ENCODE measurements around the gene CYFIP1. TPM values are rescaled to one million over a fixed set of nuclear protein-coding genes. Genes with fewer than 3 reads are reported as not detected.

CYFIP1 gene
- total and polyA plus RNA-seq, 2 of the 13 experiments (the other 11 are each of a cell fraction or from before 2014, with no cell fraction given): 38.1 to 58.3 TPM

DNA sequence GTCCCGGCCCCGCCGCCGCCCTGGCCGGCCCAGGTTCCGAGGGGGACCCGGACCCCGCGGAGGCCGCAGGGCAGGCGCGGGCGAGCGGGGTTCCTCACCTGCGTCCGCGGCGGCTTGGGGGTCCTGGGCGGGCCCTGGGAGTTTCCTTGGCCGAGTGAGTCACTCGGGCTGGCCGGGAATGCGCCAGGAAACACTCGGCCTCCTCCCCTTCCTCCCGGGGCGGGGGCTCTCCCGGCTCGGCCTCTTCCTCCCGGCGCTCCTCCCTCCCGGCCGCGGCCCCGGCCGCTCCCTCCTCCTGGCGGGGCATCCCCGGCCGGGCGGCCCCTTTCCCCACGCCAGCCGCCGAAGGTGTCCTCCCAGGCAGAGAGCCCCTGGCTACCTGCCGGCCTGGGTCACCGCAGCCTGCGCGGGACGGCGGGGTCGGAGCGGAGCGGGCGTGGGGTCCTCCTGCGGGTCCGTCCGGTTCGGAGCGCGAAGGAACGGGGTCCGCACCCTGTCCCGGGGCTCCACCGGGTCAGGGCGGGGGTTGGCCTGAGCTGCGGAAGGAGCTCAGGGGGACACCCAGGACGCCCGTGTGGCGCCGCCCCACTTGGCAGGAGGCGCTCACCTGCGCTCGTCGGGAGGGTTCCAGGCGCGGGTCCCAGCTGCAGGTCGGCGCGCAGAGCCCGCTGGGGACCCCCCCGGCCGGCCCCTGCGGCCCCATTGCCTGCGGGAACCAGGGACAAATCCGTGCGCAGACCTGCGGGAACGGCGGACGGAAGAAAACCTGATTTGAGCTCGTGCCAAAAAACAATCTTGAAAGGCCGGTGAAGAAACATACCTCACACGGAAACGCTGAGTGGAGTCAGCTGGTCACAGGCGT, at the start of gene CYFIP1 (continued):
- TF ChIP-seq, protein P1, sequence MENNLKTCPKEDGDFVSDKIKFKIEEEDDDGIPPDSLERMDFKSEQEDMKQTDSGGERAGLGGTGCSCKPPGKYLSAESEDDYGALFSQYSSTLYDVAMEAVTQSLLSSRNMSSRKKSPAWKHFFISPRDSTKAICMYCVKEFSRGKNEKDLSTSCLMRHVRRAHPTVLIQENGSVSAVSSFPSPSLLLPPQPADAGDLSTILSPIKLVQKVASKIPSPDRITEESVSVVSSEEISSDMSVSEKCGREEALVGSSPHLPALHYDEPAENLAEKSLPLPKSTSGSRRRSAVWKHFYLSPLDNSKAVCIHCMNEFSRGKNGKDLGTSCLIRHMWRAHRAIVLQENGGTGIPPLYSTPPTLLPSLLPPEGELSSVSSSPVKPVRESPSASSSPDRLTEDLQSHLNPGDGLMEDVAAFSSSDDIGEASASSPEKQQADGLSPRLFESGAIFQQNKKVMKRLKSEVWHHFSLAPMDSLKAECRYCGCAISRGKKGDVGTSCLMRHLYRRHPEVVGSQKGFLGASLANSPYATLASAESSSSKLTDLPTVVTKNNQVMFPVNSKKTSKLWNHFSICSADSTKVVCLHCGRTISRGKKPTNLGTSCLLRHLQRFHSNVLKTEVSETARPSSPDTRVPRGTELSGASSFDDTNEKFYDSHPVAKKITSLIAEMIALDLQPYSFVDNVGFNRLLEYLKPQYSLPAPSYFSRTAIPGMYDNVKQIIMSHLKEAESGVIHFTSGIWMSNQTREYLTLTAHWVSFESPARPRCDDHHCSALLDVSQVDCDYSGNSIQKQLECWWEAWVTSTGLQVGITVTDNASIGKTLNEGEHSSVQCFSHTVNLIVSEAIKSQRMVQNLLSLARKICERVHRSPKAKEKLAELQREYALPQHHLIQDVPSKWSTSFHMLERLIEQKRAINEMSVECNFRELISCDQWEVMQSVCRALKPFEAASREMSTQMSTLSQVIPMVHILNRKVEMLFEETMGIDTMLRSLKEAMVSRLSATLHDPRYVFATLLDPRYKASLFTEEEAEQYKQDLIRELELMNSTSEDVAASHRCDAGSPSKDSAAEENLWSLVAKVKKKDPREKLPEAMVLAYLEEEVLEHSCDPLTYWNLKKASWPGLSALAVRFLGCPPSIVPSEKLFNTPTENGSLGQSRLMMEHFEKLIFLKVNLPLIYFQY (CRISPR knock-in tag; IDR thresholded peaks at IDR 0.05; ENCODE audit: borderline replicate concordance): 0 out of 2 replicates have a peak, but pooled peaks have one; percentile 44
- TF ChIP-seq POLR2G (IDR thresholded peaks at IDR 0.05; ENCODE audit: low read depth, low read length): peak; percentile 73
- no peak for TF ChIP-seq SKI (IDR thresholded peaks at IDR 0.05; ENCODE audit: partially characterized antibody)
- TF ChIP-seq MTF1 (CRISPR knock-in tag; IDR thresholded peaks at IDR 0.05): no peak
- TF ChIP-seq, protein P2, sequence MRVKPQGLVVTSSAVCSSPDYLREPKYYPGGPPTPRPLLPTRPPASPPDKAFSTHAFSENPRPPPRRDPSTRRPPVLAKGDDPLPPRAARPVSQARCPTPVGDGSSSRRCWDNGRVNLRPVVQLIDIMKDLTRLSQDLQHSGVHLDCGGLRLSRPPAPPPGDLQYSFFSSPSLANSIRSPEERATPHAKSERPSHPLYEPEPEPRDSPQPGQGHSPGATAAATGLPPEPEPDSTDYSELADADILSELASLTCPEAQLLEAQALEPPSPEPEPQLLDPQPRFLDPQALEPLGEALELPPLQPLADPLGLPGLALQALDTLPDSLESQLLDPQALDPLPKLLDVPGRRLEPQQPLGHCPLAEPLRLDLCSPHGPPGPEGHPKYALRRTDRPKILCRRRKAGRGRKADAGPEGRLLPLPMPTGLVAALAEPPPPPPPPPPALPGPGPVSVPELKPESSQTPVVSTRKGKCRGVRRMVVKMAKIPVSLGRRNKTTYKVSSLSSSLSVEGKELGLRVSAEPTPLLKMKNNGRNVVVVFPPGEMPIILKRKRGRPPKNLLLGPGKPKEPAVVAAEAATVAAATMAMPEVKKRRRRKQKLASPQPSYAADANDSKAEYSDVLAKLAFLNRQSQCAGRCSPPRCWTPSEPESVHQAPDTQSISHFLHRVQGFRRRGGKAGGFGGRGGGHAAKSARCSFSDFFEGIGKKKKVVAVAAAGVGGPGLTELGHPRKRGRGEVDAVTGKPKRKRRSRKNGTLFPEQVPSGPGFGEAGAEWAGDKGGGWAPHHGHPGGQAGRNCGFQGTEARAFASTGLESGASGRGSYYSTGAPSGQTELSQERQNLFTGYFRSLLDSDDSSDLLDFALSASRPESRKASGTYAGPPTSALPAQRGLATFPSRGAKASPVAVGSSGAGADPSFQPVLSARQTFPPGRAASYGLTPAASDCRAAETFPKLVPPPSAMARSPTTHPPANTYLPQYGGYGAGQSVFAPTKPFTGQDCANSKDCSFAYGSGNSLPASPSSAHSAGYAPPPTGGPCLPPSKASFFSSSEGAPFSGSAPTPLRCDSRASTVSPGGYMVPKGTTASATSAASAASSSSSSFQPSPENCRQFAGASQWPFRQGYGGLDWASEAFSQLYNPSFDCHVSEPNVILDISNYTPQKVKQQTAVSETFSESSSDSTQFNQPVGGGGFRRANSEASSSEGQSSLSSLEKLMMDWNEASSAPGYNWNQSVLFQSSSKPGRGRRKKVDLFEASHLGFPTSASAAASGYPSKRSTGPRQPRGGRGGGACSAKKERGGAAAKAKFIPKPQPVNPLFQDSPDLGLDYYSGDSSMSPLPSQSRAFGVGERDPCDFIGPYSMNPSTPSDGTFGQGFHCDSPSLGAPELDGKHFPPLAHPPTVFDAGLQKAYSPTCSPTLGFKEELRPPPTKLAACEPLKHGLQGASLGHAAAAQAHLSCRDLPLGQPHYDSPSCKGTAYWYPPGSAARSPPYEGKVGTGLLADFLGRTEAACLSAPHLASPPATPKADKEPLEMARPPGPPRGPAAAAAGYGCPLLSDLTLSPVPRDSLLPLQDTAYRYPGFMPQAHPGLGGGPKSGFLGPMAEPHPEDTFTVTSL (CRISPR knock-in tag; IDR thresholded peaks at IDR 0.05; ENCODE audit: borderline replicate concordance): 0 out of 2 replicates have a peak, but pooled peaks have one; percentile 31
- TF ChIP-seq ZNF713 (CRISPR knock-in tag; IDR thresholded peaks at IDR 0.05): no peak
- TF ChIP-seq SP4 (CRISPR knock-in tag; IDR thresholded peaks at IDR 0.05): no peak
- TF ChIP-seq SNAI1 (CRISPR knock-in tag; IDR thresholded peaks at IDR 0.05; ENCODE audit: borderline replicate concordance): 0 out of 2 replicates have a peak, but pooled peaks have one; percentile 26
- TF ChIP-seq, protein P3, sequence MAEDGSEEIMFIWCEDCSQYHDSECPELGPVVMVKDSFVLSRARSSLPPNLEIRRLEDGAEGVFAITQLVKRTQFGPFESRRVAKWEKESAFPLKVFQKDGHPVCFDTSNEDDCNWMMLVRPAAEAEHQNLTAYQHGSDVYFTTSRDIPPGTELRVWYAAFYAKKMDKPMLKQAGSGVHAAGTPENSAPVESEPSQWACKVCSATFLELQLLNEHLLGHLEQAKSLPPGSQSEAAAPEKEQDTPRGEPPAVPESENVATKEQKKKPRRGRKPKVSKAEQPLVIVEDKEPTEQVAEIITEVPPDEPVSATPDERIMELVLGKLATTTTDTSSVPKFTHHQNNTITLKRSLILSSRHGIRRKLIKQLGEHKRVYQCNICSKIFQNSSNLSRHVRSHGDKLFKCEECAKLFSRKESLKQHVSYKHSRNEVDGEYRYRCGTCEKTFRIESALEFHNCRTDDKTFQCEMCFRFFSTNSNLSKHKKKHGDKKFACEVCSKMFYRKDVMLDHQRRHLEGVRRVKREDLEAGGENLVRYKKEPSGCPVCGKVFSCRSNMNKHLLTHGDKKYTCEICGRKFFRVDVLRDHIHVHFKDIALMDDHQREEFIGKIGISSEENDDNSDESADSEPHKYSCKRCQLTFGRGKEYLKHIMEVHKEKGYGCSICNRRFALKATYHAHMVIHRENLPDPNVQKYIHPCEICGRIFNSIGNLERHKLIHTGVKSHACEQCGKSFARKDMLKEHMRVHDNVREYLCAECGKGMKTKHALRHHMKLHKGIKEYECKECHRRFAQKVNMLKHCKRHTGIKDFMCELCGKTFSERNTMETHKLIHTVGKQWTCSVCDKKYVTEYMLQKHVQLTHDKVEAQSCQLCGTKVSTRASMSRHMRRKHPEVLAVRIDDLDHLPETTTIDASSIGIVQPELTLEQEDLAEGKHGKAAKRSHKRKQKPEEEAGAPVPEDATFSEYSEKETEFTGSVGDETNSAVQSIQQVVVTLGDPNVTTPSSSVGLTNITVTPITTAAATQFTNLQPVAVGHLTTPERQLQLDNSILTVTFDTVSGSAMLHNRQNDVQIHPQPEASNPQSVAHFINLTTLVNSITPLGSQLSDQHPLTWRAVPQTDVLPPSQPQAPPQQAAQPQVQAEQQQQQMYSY (CRISPR knock-in tag; IDR thresholded peaks at IDR 0.05): 0 out of 2 replicates have a peak, but pooled peaks have one; percentile 32
- TF ChIP-seq, protein P4, sequence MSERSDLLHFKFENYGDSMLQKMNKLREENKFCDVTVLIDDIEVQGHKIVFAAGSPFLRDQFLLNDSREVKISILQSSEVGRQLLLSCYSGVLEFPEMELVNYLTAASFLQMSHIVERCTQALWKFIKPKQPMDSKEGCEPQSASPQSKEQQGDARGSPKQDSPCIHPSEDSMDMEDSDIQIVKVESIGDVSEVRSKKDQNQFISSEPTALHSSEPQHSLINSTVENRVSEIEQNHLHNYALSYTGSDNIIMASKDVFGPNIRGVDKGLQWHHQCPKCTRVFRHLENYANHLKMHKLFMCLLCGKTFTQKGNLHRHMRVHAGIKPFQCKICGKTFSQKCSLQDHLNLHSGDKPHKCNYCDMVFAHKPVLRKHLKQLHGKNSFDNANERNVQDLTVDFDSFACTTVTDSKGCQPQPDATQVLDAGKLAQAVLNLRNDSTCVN (CRISPR knock-in tag; IDR thresholded peaks at IDR 0.05; ENCODE audit: borderline replicate concordance): no peak
- TF ChIP-seq RFXAP (CRISPR knock-in tag; IDR thresholded peaks at IDR 0.05; ENCODE audit: borderline replicate concordance): 0 out of 2 replicates have a peak, but pooled peaks have one; percentile 21
- no peak for TF ChIP-seq ZMYM3 (CRISPR knock-in tag; IDR thresholded peaks at IDR 0.05)
- TF ChIP-seq NFRKB (IDR thresholded peaks at IDR 0.05): no peak
- no peak for TF ChIP-seq ZNF3 (CRISPR knock-in tag; IDR thresholded peaks at IDR 0.05)
